RWPE2 (cell line): ENCODE results near the gene DNAH2.

Source experiments
- ATAC-seq: fragments of 200-7000 bp; cut with Tn5 transposase; 3 replicates; pipeline ENCODE4 v1.9.1; 2021; ENCODE audit warnings: low read depth
- DNase-seq: peaks from one replicate; pipeline ENCODE4 v3.0.0-alpha.2; 2020; ENCODE audit warnings: low spot score
- H3K27ac ChIP-seq: fragments of 450-650 bp; 2 replicates; pipeline ENCODE4 v1.5.1; 2017; ENCODE audit warnings: mild to moderate bottlenecking; ENCODE audit not compliant: poor library complexity, severe bottlenecking
- H3K27me3 ChIP-seq: fragments of 250-450 bp; sonication (Bioruptor Pico); 2 replicates; pipeline ENCODE4 v1.5.1; 2021; ENCODE audit warnings: mild to moderate bottlenecking, moderate library complexity; ENCODE audit not compliant: insufficient read depth, poor library complexity, severe bottlenecking
- H3K36me3 ChIP-seq: fragments of 250-450 bp; sonication (Bioruptor Pico); 2 replicates; pipeline ENCODE4 v1.5.1; 2020; ENCODE audit warnings: low read depth, mild to moderate bottlenecking, moderate library complexity
- H3K4me1 ChIP-seq: fragments of 250-450 bp; sonication (Bioruptor Pico); 2 replicates; pipeline ENCODE4 v1.5.1; 2021; ENCODE audit warnings: mild to moderate bottlenecking, moderate library complexity; ENCODE audit not compliant: insufficient read depth, poor library complexity, severe bottlenecking
- H3K4me3 ChIP-seq: fragments of 250-450 bp; sonication (Bioruptor Pico); 2 replicates; pipeline ENCODE4 v1.5.1; 2021; ENCODE audit warnings: mild to moderate bottlenecking, moderate library complexity; ENCODE audit not compliant: severe bottlenecking
- H3K9me3 ChIP-seq: fragments of 250-450 bp; sonication (Bioruptor Pico); 2 replicates; pipeline ENCODE4 v1.5.1; 2021; ENCODE audit warnings: mild to moderate bottlenecking, moderate library complexity; ENCODE audit not compliant: severe bottlenecking
- CTCF ChIP-seq: fragments of 450-650 bp; IDR thresholded peaks from one replicate; pipeline ENCODE4 v1.5.1; 2017; ENCODE audit warnings: mild to moderate bottlenecking, moderate library complexity; ENCODE audit not compliant: poor library complexity, severe bottlenecking

The DNAH2 gene

GRCh38 chr17:7830616-7831015, 113.1 kb downstream of the DNAH2 start:
- Histone ChIP-seq H3K27me3 (no peaks in the 10 kb centered on the region), H3K4me3 (no peak overlapping the region), H3K36me3 (no peaks in the 10 kb centered on the region), H3K4me1 (no peaks in the 10 kb centered on the region), H3K27ac (no peak overlapping the region), H3K9me3 (no peaks in the 10 kb centered on the region)
- ATAC-seq = no peak
- no peak for TF ChIP-seq CTCF
- no peak for DNase-seq

- H3K36me3 ChIP-seq = no peaks in the 10 kb centered on the region
- no peaks in the 10 kb centered on the region for H3K4me1 ChIP-seq
- no peak for ATAC-seq
- TF ChIP-seq CTCF = no peak
- no peaks in the 10 kb centered on the region for H3K9me3 ChIP-seq
- H3K27ac ChIP-seq = no peak overlapping the region
- no peak overlapping the region for H3K4me3 ChIP-seq
- no peak for DNase-seq
- H3K27me3 ChIP-seq = no peaks in the 10 kb centered on the region
Observed at GRCh38 chr17:7831233-7831632, 113.7 kb downstream of the DNAH2 start.

DNA sequence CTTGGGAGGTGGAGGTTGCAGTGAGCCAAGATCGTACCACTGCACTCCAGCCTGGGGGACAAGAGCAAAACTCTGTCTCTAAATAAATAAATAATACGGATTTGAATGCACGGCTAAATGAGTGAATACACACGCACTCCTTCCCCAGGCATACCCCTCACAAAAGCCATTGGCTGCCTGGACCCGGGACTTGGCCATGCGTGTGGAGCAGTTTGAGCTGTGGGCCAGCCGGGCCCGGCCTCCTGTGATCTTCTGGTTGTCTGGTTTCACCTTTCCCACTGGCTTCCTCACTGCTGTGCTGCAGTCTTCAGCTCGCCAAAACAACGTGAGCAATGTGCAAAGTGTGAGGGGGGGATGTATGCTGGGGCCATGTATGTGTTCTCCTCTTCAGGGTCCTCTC, 114.9 kb downstream of the DNAH2 start:
- H3K27me3 ChIP-seq = no peaks in the 10 kb centered on the region
- H3K27ac ChIP-seq = no peak overlapping the region
- no peak for ATAC-seq
- no peaks in the 10 kb centered on the region for H3K9me3 ChIP-seq
- H3K4me3 ChIP-seq = no peak overlapping the region
- no peaks in the 10 kb centered on the region for H3K36me3 ChIP-seq
- no peak for DNase-seq
- TF ChIP-seq CTCF = no peak
- H3K4me1 ChIP-seq = peaks cover 6% of the 10 kb centered on the region

DNA sequence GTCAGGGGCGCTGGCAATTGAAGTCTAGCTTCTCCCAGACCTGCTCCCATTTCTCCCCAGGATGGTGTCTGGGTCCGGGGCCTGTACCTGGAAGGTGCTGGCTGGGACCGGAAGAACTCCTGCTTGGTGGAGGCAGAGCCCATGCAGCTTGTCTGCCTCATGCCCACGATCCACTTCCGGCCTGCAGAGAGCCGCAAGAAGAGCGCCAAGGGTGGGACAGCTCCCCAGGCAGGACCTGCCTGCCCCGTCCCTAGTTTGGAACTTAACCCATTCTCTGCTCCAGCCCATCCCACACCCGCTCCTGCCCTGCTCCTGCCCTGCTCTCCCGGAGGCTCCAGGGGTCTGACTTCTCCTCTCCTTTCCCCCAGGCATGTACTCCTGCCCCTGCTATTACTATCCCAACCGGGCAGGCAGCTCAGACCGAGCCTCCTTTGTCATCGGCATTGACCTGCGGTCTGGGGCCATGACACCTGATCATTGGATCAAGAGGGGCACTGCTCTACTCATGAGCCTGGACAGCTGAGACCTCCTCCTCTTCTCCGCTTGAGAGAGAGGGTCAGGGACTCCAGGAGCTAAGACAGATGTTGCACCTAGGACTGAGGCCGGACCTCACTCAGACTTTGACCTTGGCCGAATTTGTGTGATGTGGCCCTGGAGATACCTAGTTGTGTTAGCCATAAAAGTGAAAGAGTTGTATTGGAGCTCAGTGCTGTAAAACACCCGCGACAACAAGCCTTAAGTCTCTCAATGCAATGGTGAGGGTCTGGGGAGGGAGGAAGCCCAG, 115.7 kb downstream of the DNAH2 start:
- no peaks in the 10 kb centered on the region for H3K36me3 ChIP-seq
- peak overlapping the region; percentile 58 for H3K4me3 ChIP-seq
- no peak for ATAC-seq
- peak overlapping the region; percentile 92 for H3K27ac ChIP-seq
- no peaks in the 10 kb centered on the region for H3K9me3 ChIP-seq
- no peaks in the 10 kb centered on the region for H3K27me3 ChIP-seq
- TF ChIP-seq CTCF = no peak
- DNase-seq = peak; percentile 51
- H3K4me1 ChIP-seq = peaks cover 9% of the 10 kb centered on the region
